ENCODE measurements around the gene G6PC3. TPM values are rescaled to one million over a fixed set of nuclear protein-coding genes. Genes with fewer than 3 reads are reported as not detected.

The G6PC3 gene
- total and polyA plus RNA-seq, 2 of the 4 experiments (the other 2 are of a cell fraction): 20.4 to 107 TPM

DNA sequence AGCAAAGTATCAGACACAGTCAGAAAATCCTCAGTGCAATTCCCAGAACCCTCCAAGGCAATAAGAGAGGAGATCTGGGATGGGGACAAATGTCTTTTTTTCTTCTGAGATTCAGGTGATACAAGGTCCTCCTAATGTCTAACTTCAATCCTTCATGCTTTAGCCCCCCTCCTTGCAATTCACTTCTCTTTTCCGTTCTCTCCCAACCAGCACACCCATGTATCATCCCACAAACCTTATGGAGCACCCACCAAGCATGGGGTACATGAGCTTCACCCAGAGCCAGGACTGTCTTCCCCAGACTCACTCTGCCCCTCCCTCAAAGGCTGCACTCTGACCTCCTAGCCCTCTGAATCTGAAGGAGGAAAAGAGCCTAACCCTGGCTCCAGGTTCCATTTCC is 42.8 kb downstream of the G6PC3 start:
- H3K4ac ChIP-seq (ENCODE audit: low read depth, low read length): 0 out of 2 replicates have a peak overlapping the region, but pooled peaks have one; percentile 8
- H2BK120ac ChIP-seq (ENCODE audit: low read depth, low read length): no peak overlapping the region
- peaks cover 2% of the 10 kb centered on the region; the same call in 1 of the 2 replicates for H3K36me3 ChIP-seq (ENCODE audit: control insufficient read depth, insufficient read depth, low read length)
- no peak overlapping the region for H3K9ac ChIP-seq (ENCODE audit: low read depth, low read length)
- DNase-seq: no peak
- dilution Hi-C loops (cut with HindIII; ENCODE audit: low sequenced_read_pairs, unreplicated experiment) (no loop called here), intact Hi-C loops (cut with micrococcal nuclease) (no loop called here), in situ Hi-C loops (cut with MboI; ENCODE audit: low sequenced_read_pairs) (no loop called here)
- H4K20me1 ChIP-seq (ENCODE audit: insufficient read depth, low read length): peaks cover 21% of the 10 kb centered on the region
- BruUV-seq (replicated peaks): no TSS peak
- no peak overlapping the region for H3K4me2 ChIP-seq (ENCODE audit: low read depth, low read length)
- no peak overlapping the region for H3K14ac ChIP-seq (replicated peaks; ENCODE audit: low read depth, low read length)
- no peak overlapping the region for H4K5ac ChIP-seq (ENCODE audit: low read depth, low read length)
- H3K18ac ChIP-seq (ENCODE audit: low read depth, low read length): no peak overlapping the region
- no peak overlapping the region for H3K56ac ChIP-seq (ENCODE audit: extremely low read depth, insufficient read depth, low read length)
- peak overlapping the region; percentile 38; the same call in 1 of the 2 replicates for H2AK5ac ChIP-seq (ENCODE audit: low read depth, low read length)
- no peak overlapping the region for H2BK20ac ChIP-seq (ENCODE audit: low read depth, low read length)
- H3K27ac ChIP-seq (ENCODE audit: insufficient read depth, low read length): no peak overlapping the region
- H4K8ac ChIP-seq (ENCODE audit: low read depth in 2 of 2, low read length in 2 of 2): no peak overlapping the region
- H3K27me3 ChIP-seq (ENCODE audit: control insufficient read depth, insufficient read depth, low read length): no peaks in the 10 kb centered on the region
- H2AK9ac ChIP-seq (replicated peaks; ENCODE audit: low read depth, low read length, poor library complexity): no peak overlapping the region
- ChIA-PET CTCF (no interaction called here), POLR2A (ENCODE audit: unreplicated experiment) (no interaction called here)
- no peak overlapping the region for H2BK15ac ChIP-seq (ENCODE audit: low read depth, low read length)
- no peak overlapping the region; the same call in 1 of the 2 replicates for H4K91ac ChIP-seq (ENCODE audit: insufficient read depth, low read depth, low read length)
- H3K23ac ChIP-seq (ENCODE audit: low read depth, low read length): no peak overlapping the region
- TF ChIP-seq RFX5 (IDR thresholded peaks at IDR 0.05; ENCODE audit: low read depth, low read length) (no peak), CEBPB (IDR thresholded peaks at IDR 0.05; ENCODE audit: low read depth, low read length) (no peak), NFE2L2 (IDR thresholded peaks at IDR 0.05; ENCODE audit: low read depth, low read length) (no peak), MXI1 (IDR thresholded peaks at IDR 0.05; ENCODE audit: borderline replicate concordance, low read depth, low read length) (no peak), RAD21 (IDR thresholded peaks at IDR 0.05; ENCODE audit: low read length) (no peak), CHD1 (IDR thresholded peaks at IDR 0.05; ENCODE audit: low read depth, low read length) (no peak), SMC3 (IDR thresholded peaks at IDR 0.05; ENCODE audit: low read depth, low read length) (no peak)
- TF ChIP-seq, protein P1, sequence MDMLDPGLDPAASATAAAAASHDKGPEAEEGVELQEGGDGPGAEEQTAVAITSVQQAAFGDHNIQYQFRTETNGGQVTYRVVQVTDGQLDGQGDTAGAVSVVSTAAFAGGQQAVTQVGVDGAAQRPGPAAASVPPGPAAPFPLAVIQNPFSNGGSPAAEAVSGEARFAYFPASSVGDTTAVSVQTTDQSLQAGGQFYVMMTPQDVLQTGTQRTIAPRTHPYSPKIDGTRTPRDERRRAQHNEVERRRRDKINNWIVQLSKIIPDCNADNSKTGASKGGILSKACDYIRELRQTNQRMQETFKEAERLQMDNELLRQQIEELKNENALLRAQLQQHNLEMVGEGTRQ (IDR thresholded peaks at IDR 0.05; ENCODE audit: low read depth, low read length): no peak
- TF ChIP-seq, protein P2, sequence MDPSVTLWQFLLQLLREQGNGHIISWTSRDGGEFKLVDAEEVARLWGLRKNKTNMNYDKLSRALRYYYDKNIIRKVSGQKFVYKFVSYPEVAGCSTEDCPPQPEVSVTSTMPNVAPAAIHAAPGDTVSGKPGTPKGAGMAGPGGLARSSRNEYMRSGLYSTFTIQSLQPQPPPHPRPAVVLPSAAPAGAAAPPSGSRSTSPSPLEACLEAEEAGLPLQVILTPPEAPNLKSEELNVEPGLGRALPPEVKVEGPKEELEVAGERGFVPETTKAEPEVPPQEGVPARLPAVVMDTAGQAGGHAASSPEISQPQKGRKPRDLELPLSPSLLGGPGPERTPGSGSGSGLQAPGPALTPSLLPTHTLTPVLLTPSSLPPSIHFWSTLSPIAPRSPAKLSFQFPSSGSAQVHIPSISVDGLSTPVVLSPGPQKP (IDR thresholded peaks at IDR 0.05; ENCODE audit: borderline replicate concordance, low read depth, low read length): no peak
- TF ChIP-seq, protein P3, sequence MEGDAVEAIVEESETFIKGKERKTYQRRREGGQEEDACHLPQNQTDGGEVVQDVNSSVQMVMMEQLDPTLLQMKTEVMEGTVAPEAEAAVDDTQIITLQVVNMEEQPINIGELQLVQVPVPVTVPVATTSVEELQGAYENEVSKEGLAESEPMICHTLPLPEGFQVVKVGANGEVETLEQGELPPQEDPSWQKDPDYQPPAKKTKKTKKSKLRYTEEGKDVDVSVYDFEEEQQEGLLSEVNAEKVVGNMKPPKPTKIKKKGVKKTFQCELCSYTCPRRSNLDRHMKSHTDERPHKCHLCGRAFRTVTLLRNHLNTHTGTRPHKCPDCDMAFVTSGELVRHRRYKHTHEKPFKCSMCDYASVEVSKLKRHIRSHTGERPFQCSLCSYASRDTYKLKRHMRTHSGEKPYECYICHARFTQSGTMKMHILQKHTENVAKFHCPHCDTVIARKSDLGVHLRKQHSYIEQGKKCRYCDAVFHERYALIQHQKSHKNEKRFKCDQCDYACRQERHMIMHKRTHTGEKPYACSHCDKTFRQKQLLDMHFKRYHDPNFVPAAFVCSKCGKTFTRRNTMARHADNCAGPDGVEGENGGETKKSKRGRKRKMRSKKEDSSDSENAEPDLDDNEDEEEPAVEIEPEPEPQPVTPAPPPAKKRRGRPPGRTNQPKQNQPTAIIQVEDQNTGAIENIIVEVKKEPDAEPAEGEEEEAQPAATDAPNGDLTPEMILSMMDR (conservative IDR thresholded peaks at IDR 0.05; ENCODE audit: low read depth, low read length): no peak
- peaks cover 31% of the 10 kb centered on the region for H3K4me1 ChIP-seq (ENCODE audit: control insufficient read depth, insufficient read depth, low read length)
- H3K9me3 ChIP-seq (ENCODE audit: control insufficient read depth, insufficient read depth, low read length): no peaks in the 10 kb centered on the region
- no peak overlapping the region for H2BK5ac ChIP-seq (ENCODE audit: low read depth, low read length, poor library complexity, severe bottlenecking)
- peaks cover 11 to 85% of the 10 kb centered on the region in 2 experiments; a peak in 3 of 4 replicates for H3K79me1 ChIP-seq (ENCODE audit: low read depth in 1 of 2, low read length in 2 of 2)
- no peak for ATAC-seq (ENCODE audit: low read depth)
- no CpG with 5 or more reads among the region's 1 CpG for WGBS, 2 experiments (ENCODE audit: extremely low coverage in 2 of 2, insufficient read length in 1 of 2)
- no peak overlapping the region for H2AFZ ChIP-seq (replicated peaks; ENCODE audit: low read length, poor library complexity)
- no peak overlapping the region for H3K4me3 ChIP-seq (ENCODE audit: insufficient read depth, low read depth, low read length)
- H3K9me1 ChIP-seq (ENCODE audit: insufficient read depth, low read length): peaks cover 13% of the 10 kb centered on the region

Data from IMR-90 (cell line).